Rectal smooth muscle tissue (tissue), 1 donor: ENCODE data around the gene PIGH.
"Not testable (repeated sequence)": the region's sequence is repeated elsewhere in the genome, so short reads cannot be mapped to it uniquely, and the experiment has no call there.

ENCODE experiments used
- H3K27ac ChIP-seq: one replicate; pipeline ENCODE4 v1.7.0; 2013; ENCODE audit warnings: low read depth, low read length, inconsistent platforms
- H3K27me3 ChIP-seq: one replicate; pipeline ENCODE4 v1.7.0; 2013; ENCODE audit warnings: low read length; ENCODE audit not compliant: control insufficient read depth, insufficient read depth
- H3K36me3 ChIP-seq: one replicate; pipeline ENCODE4 v1.7.0; 2013; ENCODE audit warnings: low read length; ENCODE audit not compliant: control insufficient read depth, insufficient read depth
- H3K4me1 ChIP-seq: one replicate; pipeline ENCODE4 v1.7.0; 2013; ENCODE audit warnings: low read length; ENCODE audit not compliant: control insufficient read depth, insufficient read depth
- H3K4me3 ChIP-seq: one replicate; pipeline ENCODE4 v1.7.0; 2013; ENCODE audit warnings: low read length
- H3K9ac ChIP-seq: one replicate; pipeline ENCODE4 v1.7.0; 2013; ENCODE audit warnings: low read length

PIGH gene

DNA sequence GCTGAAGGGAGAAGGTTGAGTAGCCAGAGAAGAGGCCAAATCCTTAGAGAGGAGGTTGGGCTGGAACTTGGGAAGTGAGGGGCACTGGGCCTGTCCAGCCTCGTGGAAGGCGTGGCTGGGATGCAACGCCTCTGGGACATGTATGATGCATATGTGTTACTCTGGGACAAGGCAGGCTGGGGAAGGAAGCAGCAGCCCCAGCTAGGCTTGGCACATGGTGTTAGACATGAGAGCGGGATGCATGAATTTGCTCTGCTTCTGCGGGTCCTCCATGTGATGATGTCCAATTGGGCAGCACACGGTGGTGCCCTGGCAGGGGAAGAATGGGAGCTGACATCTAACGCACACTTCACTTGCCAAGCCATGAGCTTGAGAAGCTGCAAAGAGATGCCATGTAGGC lies 45.7 kb downstream of the PIGH start:
- Histone ChIP-seq H3K36me3 (no peaks in the 10 kb centered on the region), H3K4me3 (no peak overlapping the region), H3K27ac (no peak overlapping the region), H3K9ac (no peak overlapping the region), H3K4me1 (no peaks in the 10 kb centered on the region), H3K27me3 (no peaks in the 10 kb centered on the region)

GRCh38 chr14:67553547-67553946 lies 46.5 kb downstream of the PIGH start:
- Histone ChIP-seq H3K4me1 (no peaks in the 10 kb centered on the region), H3K9ac (no peak overlapping the region), H3K27me3 (no peaks in the 10 kb centered on the region), H3K36me3 (no peaks in the 10 kb centered on the region), H3K27ac (no peak overlapping the region), H3K4me3 (no peak overlapping the region)

- Histone ChIP-seq H3K27me3 (no peaks in the 10 kb centered on the region), H3K9ac (no peak overlapping the region), H3K4me3 (no peak overlapping the region), H3K36me3 (no peaks in the 10 kb centered on the region), H3K4me1 (no peaks in the 10 kb centered on the region), H3K27ac (no peak overlapping the region)
Observed at GRCh38 chr14:67551940-67552339, 48.1 kb downstream of the PIGH start.

GRCh38 chr14:67551123-67551522 lies 48.9 kb downstream of the PIGH start:
- H3K27ac ChIP-seq = no peak overlapping the region

DNA sequence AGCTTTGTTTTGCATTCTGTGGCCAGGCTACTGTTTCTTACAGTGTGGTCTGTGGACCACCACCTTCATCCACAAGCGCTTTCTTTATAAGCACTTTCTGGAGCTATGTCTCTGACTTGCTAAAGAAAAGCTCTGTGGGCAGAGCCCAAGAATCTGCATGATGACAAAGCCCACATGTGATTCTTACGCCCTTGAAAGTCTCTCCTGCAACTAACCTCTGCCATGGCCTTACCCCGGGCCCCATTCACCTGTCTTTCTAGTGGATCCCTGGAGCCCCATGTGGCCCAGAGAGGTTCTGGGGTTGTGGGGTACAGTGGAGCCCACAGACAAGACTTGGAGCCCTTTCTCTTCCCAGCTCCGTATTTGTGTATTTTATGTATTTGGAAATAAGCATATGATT lies 50.3 kb downstream of the PIGH start:
- no peaks in the 10 kb centered on the region for H3K27me3 ChIP-seq
- H3K9ac ChIP-seq = no peak overlapping the region
- H3K27ac ChIP-seq = no peak overlapping the region

More at GRCh38 chr14:67551123-67551522, 48.9 kb downstream of the PIGH start:
- Histone ChIP-seq H3K36me3 (no peaks in the 10 kb centered on the region), H3K9ac (no peak overlapping the region), H3K4me3 (no peak overlapping the region), H3K27me3 (no peaks in the 10 kb centered on the region), H3K4me1 (no peaks in the 10 kb centered on the region)

GRCh38 chr14:67547224-67547780 lies 52.8 kb downstream of the PIGH start:
- H3K27me3 ChIP-seq = no peaks in the 10 kb centered on the region
- no peak overlapping the region for H3K4me3 ChIP-seq
- H3K4me1 ChIP-seq = no peaks in the 10 kb centered on the region
- no peak overlapping the region for H3K9ac ChIP-seq
- no peaks in the 10 kb centered on the region for H3K36me3 ChIP-seq
- no peak overlapping the region for H3K27ac ChIP-seq

More for the DNA sequence above, 50.3 kb downstream of the PIGH start:
- Histone ChIP-seq H3K4me3 (no peak overlapping the region), H3K4me1 (no peaks in the 10 kb centered on the region), H3K36me3 (no peaks in the 10 kb centered on the region)

GRCh38 chr14:67544590-67544989 lies 55.5 kb downstream of the PIGH start:
- H3K4me1 ChIP-seq = no peaks in the 10 kb centered on the region

DNA sequence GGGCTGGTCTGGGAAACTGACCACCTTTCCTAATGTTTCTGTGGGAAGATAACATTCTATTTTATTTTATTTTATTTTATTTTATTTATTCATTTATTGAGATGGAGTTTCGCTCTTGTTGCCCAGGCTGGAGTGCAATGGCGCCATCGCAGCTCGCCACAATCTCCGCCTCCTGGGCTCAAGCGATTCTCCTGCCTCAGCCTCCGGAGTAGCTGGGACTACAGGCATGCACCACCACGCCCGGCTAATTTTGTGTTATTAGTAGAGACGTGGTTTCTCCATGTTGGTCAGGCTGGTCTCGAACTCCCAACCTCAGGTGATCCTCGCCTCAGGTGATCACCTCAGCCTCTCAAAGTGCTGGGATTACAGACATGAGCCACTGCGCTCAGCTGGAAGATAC lies 57.4 kb downstream of the PIGH start:
- H3K27me3 ChIP-seq, H3K4me1 ChIP-seq, H3K4me3 ChIP-seq, H3K36me3 ChIP-seq, H3K27ac ChIP-seq, H3K9ac ChIP-seq: not testable (repeated sequence)

More at GRCh38 chr14:67544590-67544989, 55.5 kb downstream of the PIGH start:
- Histone ChIP-seq H3K9ac (no peak overlapping the region), H3K27me3 (no peaks in the 10 kb centered on the region), H3K4me3 (no peak overlapping the region), H3K36me3 (no peaks in the 10 kb centered on the region), H3K27ac (no peak overlapping the region)

DNA sequence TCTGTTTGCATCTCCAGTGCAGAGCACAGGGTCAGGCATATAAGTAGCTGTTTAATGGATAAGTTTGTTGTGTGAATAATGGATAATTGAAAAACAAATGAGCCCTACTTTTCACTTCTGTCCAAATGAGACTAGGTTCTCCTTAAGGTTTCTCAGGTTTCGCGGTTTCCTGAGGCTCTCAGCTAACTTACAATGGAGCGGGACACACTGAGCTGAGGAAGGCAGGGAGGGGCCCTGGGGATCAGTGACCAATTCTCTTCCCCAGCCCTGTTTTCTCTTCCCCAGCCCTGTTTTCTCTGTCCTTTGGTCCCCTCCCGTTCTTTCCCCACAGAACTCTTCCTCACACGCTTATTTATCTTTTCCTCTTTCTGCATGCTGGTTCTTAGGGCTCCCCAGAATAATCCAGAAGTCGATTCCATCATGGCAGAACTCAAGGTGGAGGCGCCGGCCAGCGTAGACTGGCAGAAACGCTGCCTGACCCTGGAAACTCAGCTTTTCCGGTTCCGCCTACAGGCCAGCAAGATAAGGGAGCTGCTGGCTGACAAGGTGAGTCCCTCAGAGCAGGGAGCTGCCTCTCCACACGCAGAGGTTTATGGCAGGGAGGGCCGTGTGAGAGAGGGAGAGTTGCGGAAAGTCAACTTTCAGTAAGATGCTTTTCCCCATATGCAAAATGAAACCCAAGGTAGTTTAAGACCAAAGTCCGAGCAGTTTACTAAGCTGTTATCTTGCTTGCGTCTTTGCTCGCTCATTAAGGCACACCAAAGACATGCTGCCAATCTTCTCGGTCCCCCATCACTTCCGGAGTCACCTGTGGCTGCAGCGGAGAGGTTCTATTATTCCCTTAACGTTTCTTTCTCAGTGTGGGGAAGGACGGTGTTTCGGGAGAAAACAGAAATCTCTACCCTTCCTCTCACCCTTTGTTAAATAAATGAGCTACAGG lies 58.4 kb downstream of the PIGH start:
- no peak overlapping the region for H3K27ac ChIP-seq
- no peak overlapping the region for H3K9ac ChIP-seq
- H3K4me1 ChIP-seq = no peaks in the 10 kb centered on the region
- H3K36me3 ChIP-seq = no peaks in the 10 kb centered on the region
- H3K27me3 ChIP-seq = no peaks in the 10 kb centered on the region
- H3K4me3 ChIP-seq = peak overlapping the region; percentile 23
